Suprapubic skin (tissue), 4 donors: ENCODE data around the gene RTP5. TPM values are rescaled to one million over a fixed set of nuclear protein-coding genes. Genes with fewer than 3 reads are reported as not detected.
A peak's percentile ranks its signal among the peaks of the same experiment; 100 is the strongest.
"Not testable (repeated sequence)": the region's sequence is repeated elsewhere in the genome, so short reads cannot be mapped to it uniquely, and the experiment has no call there.

ENCODE experiments used
- DNase-seq, 2 donors: peaks; one replicate each; pipeline ENCODE4 v3.0.0-alpha.2; 2019; ENCODE audit warnings: low spot score in 2 of 2
- H3K27ac ChIP-seq: fragments of 200-600 bp; sonication (generic); one replicate; pipeline ENCODE4 v1.5.1; 2019
- H3K27me3 ChIP-seq: fragments of 200-600 bp; sonication (generic); one replicate; pipeline ENCODE4 v1.5.1; 2019
- H3K36me3 ChIP-seq: fragments of 200-600 bp; sonication (generic); one replicate; pipeline ENCODE4 v1.5.1; 2019
- H3K4me1 ChIP-seq: fragments of 200-600 bp; sonication (generic); one replicate; pipeline ENCODE4 v1.5.1; 2019
- H3K4me3 ChIP-seq: fragments of 200-600 bp; sonication (generic); one replicate; pipeline ENCODE4 v1.5.1; 2019; ENCODE audit warnings: mild to moderate bottlenecking
- H3K9me3 ChIP-seq: fragments of 200-600 bp; sonication (generic); one replicate; pipeline ENCODE4 v1.5.1; 2019
- EP300 ChIP-seq: sonication (generic); formaldehyde crosslinking; IDR thresholded peaks from one replicate; pipeline ENCODE4 v1.6.1; 2017; ENCODE audit warnings: antibody characterized with exemption
- POLR2A ChIP-seq, 2 donors: fragments of 450-650 bp; IDR thresholded peaks; one replicate each; pipeline ENCODE4 v1.6.1; 2017; ENCODE audit warnings: antibody characterized with exemption in 2 of 2, mild to moderate bottlenecking in 2 of 2, moderate library complexity in 2 of 2
- POLR2AphosphoS5 ChIP-seq, 3 donors: sonication (generic); formaldehyde crosslinking; IDR thresholded peaks; one replicate each; pipeline ENCODE4 v1.6.1; 2017; ENCODE audit warnings: antibody characterized with exemption in 3 of 3
- WGBS: methylation state at CpG from one replicate; pipeline ENCODE4 v1.1.5; 2018; 5-methylcytosine and 5-hydroxymethylcytosine counted together
- total RNA-seq, 4 donors: library from RNA; depleted of rRNA; stranded (reverse); fragments of >200 nt; gene quantifications; one replicate each; pipeline ENCODE4 v1.1.0, GENCODE V29; 2016
- TF ChIP-seq, protein P1 (sequence below), 2 donors: fragments of 200-600 bp in 1 of 2; fragments of 450-650 bp in 1 of 2; sonication (generic) in 1 of 2; IDR thresholded peaks; one replicate each; pipeline ENCODE4 v1.5.1; 2016 to 2019; ENCODE audit warnings: antibody characterized with exemption in 2 of 2, mild to moderate bottlenecking in 1 of 2, moderate library complexity in 1 of 2

RTP5 gene
- total RNA-seq, 4 donors from 2014 or later, result not detected

DNA sequence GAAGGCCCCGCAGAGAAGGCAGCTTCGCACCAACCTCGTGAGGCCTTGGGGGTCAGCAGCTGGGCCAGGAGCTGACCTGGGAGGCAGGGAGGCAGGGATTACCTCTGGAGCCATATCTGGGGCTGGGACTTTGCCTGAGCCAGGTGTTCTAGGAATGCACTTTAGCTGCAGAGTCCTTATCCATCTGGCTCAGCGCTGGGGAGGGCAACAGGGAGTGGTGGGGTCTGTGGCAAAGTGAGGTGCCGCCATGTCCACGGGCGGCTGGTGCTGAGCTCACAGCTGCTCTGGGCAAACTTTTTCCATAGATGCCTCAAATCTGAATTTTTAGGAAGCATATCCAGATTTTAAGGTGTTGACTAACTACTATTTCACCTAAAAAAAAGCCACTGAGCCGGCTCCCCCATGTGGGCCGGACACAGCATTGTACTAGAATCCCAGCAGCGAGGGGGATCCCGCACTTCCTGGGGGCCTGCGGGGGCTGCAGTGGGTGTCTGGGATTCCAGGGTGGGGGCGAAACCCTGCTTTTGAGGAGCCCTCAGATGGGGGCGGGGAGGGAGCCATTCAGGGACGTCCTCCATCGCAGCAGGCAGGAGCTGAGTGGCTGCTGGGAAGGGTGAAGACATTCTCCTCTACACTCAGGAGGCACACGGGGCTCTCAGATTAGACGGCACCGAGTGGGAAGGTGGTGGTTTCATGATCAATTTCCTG is 34.6 kb downstream of the RTP5 start:
- Histone ChIP-seq H3K9me3 (no peaks in the 10 kb centered on the region), H3K4me1 (peaks cover 32% of the 10 kb centered on the region), H3K27ac (no peak overlapping the region), H3K27me3 (no peaks in the 10 kb centered on the region), H3K4me3 (no peak overlapping the region), H3K36me3 (no peaks in the 10 kb centered on the region)
- DNase-seq, result peak; percentile 54 to 76
- 82% methylated on average over 9 of the region's 19 CpGs for WGBS
- no peak for TF ChIP-seq POLR2AphosphoS5 (IDR thresholded peaks at IDR 0.05)

DNA sequence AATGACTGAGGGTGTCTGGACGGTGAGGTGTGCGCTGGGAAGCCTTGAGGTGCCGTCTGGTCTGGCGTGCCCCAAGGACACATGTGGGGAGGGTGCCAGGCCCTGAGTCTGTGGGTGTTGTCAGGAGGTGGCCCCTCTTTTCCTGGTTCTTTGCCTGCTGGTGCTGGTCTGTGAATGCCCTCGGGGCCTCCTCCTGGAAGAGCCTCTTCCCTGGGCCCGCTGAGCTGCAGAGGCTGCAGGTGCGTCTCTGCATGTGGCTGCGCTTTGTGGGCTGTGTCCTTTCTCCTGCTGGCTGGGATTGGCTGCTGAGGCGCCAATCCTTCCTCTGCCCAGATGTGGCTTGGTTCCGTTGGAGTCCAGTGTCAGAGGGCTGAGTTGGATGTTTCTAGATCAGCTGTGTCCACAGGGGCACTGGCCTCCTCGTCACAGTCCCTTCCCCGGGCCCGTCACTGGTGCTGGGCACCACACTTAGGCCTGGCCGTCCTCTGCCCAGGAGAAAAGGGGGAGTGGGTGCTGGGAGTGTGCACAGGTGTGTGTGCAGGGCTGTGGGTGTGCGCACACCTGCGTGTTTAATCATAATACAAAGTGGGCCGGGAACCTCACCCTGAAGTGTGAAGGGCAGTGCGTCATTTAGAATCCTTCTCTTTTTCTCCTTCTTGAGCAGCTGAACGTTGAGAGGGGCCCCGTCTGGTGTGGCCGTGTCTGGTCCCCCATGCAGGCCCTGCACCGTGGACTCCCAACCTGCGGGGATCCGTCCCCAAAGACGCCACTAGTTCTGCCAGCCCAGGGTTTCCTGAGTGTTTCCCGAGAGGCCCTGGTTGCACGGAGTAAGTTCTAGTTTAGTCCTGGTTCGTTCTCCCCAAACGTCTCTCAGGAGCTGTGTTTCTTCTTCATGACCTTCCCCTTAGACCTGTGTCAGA is 35.5 kb downstream of the RTP5 start:
- TF ChIP-seq POLR2A (IDR thresholded peaks at IDR 0.05) (no peak), EP300 (no peak), POLR2AphosphoS5 (IDR thresholded peaks at IDR 0.05) (no peak)
- TF ChIP-seq, protein P1, sequence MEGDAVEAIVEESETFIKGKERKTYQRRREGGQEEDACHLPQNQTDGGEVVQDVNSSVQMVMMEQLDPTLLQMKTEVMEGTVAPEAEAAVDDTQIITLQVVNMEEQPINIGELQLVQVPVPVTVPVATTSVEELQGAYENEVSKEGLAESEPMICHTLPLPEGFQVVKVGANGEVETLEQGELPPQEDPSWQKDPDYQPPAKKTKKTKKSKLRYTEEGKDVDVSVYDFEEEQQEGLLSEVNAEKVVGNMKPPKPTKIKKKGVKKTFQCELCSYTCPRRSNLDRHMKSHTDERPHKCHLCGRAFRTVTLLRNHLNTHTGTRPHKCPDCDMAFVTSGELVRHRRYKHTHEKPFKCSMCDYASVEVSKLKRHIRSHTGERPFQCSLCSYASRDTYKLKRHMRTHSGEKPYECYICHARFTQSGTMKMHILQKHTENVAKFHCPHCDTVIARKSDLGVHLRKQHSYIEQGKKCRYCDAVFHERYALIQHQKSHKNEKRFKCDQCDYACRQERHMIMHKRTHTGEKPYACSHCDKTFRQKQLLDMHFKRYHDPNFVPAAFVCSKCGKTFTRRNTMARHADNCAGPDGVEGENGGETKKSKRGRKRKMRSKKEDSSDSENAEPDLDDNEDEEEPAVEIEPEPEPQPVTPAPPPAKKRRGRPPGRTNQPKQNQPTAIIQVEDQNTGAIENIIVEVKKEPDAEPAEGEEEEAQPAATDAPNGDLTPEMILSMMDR (IDR thresholded peaks at IDR 0.05), result no peak

DNA sequence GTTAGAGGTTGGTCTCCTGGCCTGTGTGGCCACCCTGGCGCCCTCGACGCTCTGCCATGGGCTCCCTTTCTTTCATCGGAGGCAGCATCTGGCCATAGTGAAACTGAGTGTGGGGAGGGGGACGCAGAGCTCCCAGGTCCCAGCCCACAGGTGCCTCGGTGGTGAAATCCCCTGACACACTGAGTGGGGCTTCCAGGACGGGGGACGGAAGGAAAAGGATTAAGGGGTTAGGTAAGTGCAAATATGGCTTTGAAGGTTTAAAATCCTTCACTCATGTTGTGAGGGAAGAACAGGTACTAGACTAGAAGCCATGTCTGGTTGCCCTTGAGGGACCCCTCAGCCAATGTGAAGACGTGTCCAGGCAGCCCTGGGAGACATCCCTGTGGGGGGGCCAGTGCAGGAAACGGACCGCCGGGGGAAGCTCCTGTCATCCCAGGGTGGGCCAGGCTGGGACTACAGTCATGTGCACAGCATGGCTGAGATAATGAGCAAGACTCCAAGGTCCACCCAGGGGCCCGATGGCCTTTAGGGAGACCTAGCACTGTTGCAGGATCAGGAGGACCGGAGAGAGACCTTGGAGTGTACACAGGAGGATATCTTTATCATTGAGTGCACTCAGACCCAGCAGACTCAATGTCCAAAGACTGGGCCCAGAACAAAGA is 36.3 kb downstream of the RTP5 start:
- Histone ChIP-seq H3K27ac (no peak overlapping the region), H3K36me3 (no peaks in the 10 kb centered on the region), H3K27me3 (no peaks in the 10 kb centered on the region), H3K4me1 (peaks cover 17% of the 10 kb centered on the region), H3K4me3 (no peak overlapping the region), H3K9me3 (no peaks in the 10 kb centered on the region)
- WGBS, result 92% methylated on average over 13 of the region's 14 CpGs
- peak; percentile 50 to 56 for DNase-seq
- no peak for TF ChIP-seq POLR2AphosphoS5 (IDR thresholded peaks at IDR 0.05)
- TF ChIP-seq EP300, result no peak
- TF ChIP-seq, protein P1 (IDR thresholded peaks at IDR 0.05), result no peak
- no peak for TF ChIP-seq POLR2A (IDR thresholded peaks at IDR 0.05)

More for the DNA sequence above, 35.5 kb downstream of the RTP5 start:
- WGBS, result 93% methylated on average over 19 of the region's 29 CpGs
- Histone ChIP-seq H3K4me3 (no peak overlapping the region), H3K27me3 (no peaks in the 10 kb centered on the region), H3K4me1 (peaks cover 25% of the 10 kb centered on the region), H3K36me3 (no peaks in the 10 kb centered on the region), H3K9me3 (no peaks in the 10 kb centered on the region), H3K27ac (no peak overlapping the region)
- DNase-seq, result peak; percentile 38 to 67

DNA sequence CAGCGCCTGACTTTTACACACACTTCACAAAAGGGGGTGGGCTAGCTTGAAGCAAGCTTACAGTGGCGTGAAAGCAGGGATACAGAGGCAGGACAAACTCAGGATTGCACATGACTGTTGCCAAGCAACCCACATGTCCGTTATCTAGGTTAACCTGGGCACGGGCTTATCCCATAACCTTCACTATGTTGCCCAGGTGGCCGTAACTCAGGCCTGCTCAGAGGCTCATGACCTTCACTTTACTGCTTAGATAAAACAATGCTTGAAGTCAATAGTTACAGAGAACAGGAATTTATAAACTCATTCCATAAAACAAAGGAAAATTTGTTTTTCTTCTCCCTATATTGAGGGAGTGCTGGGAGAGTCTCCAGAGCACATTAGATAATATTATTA is 36.8 kb downstream of the RTP5 start:
- H3K9me3 ChIP-seq, H3K27me3 ChIP-seq, DNase-seq, H3K36me3 ChIP-seq, H3K4me3 ChIP-seq, H3K27ac ChIP-seq: not testable (repeated sequence)
- peaks cover 11% of the 10 kb centered on the region for H3K4me1 ChIP-seq
- 91% methylated on average over 5 of the region's 5 CpGs for WGBS

DNA sequence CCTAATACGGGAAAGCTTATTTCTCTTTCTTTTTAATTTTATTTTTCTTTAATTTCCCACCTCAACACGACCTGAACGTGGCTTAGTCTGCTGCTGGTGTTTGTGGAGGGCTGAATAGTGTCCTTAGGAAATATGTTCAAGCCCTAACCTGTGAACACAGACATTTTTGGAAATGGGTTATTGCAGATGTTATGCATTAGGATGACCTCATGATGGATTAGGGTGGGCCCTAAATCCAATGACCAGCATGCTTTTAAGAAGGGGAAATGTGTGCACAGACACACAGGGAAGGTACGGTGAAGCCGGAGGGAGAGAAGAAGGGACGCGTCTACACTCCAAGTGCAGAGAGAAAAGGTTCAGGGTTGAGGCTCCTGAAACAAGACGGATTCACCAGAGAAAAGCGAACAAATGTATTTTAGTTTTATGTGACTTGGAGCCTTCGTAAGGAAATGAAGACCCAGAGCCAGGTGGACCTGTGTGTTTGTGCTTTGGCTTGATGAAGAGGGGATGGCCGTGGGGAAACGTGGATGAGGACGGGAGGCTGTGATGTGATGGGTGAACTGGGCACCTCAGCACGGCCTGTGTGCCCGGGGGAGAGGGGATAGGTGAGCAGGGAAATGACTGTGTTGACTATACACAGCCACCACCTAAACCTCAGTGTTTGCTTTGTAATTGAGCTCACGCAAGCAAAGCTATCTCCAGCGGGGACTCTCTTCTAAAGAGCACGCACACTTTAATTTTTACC is 37.5 kb downstream of the RTP5 start:
- TF ChIP-seq, protein P1 (IDR thresholded peaks at IDR 0.05), result no peak
- TF ChIP-seq EP300, result no peak
- no peak for TF ChIP-seq POLR2AphosphoS5 (IDR thresholded peaks at IDR 0.05)
- no peak for TF ChIP-seq POLR2A (IDR thresholded peaks at IDR 0.05)
- 89% methylated on average over 18 of the region's 18 CpGs for WGBS
- peak; percentile 28 to 63 for DNase-seq

DNA sequence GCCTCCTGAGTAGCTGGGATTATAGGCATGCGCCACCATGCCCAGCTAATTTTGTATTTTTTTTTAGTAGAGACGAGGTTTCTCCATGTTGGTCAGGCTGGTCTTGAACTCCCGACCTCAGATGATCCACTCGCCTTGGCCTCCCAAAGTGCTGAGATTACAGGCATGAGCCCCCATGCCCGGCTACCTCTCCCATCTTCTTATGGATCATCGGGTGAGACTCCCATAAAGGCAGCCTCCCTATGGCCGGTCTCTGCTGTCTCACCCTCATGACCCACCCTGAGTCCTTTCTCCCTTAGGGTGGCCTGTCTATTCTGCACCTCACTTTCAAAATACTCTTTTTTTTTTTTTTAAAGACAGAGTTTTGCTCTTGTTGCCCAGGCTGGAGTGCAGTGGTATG is 38.3 kb downstream of the RTP5 start:
- not testable (repeated sequence) for H3K36me3 ChIP-seq, H3K4me1 ChIP-seq, H3K27ac ChIP-seq, H3K9me3 ChIP-seq, H3K4me3 ChIP-seq, H3K27me3 ChIP-seq
- 95% methylated on average over 7 of the region's 7 CpGs for WGBS
- peak; percentile 28 to 35 for DNase-seq

More for the DNA sequence above, 37.5 kb downstream of the RTP5 start:
- H3K27ac ChIP-seq, result no peak overlapping the region
- no peak overlapping the region for H3K4me3 ChIP-seq
- H3K36me3 ChIP-seq, result no peaks in the 10 kb centered on the region
- peaks cover 5% of the 10 kb centered on the region for H3K4me1 ChIP-seq
- no peaks in the 10 kb centered on the region for H3K27me3 ChIP-seq
- no peaks in the 10 kb centered on the region for H3K9me3 ChIP-seq
